B cell (primary cell): Measurements from ENCODE around the gene TRMT2A.

Experiments used
- EZH2 ChIP-seq: IDR thresholded peaks from 2 replicates; pipeline ENCODE4 v1.6.1; 2012; ENCODE audit warnings: borderline replicate concordance, low read depth, mild to moderate bottlenecking, moderate library complexity, low read length; ENCODE audit not compliant: insufficient read depth, poor library complexity, severe bottlenecking
- TF ChIP-seq, protein P1 (sequence below): fragments of 200-600 bp; IDR thresholded peaks from one replicate; pipeline ENCODE4 v1.8.0; 2022; ENCODE audit warnings: antibody characterized with exemption, mild to moderate bottlenecking

DNA sequence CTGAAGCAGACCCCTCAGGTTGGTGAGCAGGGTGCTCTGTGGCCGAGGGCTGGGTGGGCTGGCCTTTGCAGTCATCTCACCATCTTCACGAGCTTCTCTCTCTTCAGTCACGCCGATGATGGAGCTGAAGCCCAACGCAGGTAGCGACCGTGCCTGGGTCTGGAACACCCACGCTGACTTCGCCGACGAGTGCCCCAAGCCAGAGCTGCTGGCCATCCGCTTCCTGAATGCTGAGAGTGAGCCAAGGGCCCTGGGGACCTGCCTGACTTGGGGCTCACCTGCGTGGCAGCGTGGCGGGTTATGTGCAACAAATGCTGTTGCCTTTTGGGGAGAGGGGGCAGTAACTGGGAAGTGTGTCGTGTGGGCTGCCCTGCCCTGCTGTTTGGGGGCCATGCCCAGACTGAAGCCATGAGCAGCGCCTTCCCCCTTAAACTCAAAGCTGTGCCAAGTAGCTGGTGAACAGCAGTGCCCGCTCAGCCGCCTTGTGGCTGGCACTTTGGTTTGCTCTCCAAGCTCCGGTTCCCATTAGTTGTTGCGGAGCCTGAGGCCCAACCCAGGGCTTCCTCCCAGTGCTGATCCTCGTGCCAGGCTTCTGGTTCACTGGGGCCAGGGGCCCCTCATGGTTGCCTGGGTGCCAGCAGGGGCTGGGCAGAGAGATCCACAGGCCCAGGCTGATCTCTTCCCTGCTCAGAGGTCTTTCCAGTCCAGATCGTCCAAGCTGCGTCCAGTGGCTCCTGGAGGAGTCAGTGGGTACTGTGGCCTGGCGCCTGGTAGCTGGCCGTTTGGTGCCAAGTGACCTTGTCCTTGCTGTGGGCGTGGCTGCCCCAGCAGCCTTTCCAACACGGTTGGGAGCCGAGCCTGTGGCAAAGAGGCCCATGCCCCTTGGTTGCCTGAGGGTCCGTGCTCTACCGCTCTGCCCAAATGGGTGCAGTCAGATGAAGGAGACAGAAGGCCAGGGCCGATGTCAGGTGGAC, 8.5 kb upstream of the TRMT2A start:
- TF ChIP-seq, protein P1, sequence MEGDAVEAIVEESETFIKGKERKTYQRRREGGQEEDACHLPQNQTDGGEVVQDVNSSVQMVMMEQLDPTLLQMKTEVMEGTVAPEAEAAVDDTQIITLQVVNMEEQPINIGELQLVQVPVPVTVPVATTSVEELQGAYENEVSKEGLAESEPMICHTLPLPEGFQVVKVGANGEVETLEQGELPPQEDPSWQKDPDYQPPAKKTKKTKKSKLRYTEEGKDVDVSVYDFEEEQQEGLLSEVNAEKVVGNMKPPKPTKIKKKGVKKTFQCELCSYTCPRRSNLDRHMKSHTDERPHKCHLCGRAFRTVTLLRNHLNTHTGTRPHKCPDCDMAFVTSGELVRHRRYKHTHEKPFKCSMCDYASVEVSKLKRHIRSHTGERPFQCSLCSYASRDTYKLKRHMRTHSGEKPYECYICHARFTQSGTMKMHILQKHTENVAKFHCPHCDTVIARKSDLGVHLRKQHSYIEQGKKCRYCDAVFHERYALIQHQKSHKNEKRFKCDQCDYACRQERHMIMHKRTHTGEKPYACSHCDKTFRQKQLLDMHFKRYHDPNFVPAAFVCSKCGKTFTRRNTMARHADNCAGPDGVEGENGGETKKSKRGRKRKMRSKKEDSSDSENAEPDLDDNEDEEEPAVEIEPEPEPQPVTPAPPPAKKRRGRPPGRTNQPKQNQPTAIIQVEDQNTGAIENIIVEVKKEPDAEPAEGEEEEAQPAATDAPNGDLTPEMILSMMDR: no peak
- no peak for TF ChIP-seq EZH2
